Stimulated activated CD8-positive, alpha-beta memory T cell treated with anti-CD3 and anti-CD28 coated beads, Interleukin-7, amount 100 ng/mL, for 24 hours (primary cell): ENCODE data around the gene DDX54.
"Not testable (repeated sequence)": the region's sequence is repeated elsewhere in the genome, so short reads cannot be mapped to it uniquely, and the experiment has no call there.

ENCODE experiments used
- DNase-seq: peaks from one replicate; pipeline ENCODE4 v3.0.0-alpha.2; 2020; ENCODE audit warnings: low read depth

The DDX54 gene

DNA sequence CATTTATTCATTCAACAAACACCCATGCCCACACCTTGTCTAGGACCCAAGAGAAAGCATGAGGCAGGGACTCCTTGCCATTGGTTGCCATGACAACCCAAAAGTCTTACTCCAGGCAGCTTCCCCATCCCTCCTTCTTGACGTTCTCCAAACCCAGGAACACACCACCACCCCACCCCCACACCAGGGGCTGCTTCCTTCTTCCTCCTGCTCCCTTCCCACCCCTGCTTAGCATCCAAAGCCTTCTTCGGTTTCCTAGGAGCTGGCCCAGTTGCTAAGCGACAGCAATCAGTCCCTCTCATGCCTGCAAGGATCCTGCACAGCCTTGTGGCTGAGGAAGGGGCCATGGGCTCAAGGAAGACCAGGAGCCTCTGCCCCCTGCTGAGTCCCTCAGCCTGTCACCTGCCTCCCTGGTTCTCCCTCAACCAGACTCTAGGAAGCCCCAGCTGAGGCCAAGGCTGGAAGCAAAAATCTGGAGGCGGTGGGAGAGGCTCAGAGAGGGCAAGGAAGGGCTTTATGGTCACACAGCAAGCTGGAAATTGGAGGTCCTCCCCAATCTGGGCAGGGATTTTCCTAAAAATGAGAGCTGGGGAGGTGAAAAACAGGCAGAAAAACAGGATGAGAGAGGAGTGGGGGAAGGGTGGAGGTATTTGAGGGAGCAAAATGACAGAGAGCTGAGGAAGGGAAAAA lies 65.2 kb downstream of the DDX54 start:
- DNase-seq, result no peak

DNA sequence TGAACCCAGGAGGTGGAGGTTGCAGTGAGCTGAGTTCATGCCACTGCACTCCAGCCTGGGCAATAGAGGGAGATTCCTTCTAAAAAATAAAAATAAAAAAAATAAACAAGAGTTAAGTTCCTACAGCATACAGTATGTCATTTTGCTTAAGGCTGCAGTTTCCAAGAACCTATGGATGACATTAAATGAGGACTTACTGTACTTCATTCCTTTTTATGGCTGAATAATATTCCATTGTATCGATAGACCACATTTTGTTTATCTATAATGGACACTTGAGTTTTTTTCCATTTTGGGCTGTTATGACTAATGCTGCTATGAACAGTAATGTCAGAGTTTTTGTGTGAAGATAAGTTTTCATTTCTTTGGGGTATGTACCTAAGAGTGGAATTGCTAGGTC lies 67.1 kb downstream of the DDX54 start:
- DNase-seq, result no peak

DNA sequence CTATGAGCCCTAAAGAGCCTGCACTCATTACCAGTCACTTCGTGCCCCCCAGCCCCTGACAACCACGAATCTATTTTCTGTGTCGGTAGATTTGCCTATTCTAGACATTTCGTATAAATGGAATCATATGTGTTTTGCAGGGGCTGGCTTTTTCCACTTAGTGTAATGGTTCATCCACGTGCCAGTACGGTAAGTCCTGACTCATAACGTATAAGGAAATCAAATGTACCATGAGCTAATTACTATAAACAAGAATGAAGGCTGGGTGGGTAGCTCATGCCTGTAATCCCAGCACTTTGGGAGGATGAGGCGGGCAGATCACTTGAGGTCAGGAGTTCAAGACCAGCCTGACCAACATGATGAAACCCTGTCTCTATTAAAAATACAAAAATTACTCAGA lies 67.6 kb downstream of the DDX54 start:
- DNase-seq, result not testable (repeated sequence)

DNA sequence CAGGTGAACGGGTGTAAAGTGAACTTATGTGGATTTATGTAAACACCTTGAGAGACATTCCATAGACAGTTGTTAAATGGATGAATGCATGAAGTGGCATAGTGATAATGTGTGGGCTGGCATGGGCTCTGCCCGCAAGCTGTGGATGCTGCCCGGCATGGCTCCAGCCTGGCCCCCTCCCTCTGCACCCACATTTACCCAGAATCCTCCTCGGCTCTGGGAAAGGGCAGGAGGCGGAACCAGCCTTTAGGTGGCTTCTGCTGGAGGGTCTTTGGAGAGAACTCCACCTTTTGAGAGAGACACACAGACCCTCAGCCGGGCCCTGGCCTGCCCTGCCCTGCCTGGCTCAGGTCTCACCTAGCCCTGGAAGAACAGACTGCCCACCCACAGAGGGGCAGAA lies 68.4 kb downstream of the DDX54 start:
- no peak for DNase-seq

DNA sequence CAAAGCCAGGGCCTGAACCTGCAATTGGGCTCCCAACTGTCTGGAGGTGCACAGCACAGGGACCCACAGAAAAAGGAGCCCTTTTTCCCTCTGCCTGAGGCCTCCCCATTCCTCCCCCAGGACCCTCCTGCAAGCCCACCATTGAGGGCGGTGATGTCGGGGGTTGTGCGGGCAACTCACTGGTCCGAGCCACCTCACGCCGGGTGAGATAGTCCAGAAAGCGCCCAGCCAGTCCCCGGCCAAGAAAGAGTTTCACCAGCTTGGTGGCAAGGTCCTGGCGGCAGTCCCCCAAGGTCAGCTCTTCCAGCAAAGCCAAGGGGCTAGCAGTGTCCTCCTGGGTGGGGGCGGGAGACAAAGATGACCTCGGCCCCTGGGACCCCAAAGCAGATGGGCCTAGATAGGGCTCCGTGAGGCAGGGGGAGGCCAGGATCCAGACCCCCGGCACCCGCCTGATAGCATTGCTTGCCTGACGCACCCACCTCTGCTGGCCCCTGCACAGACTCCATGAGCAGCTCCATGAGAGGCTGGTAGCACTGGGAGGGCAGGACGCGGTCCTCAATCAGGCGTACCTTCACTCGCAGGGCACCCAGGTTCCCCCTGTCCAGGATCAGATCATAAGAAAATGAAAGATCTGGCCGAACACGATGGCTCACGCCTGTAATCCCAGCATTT lies 69.7 kb downstream of the DDX54 start:
- DNase-seq, result no peak

DNA sequence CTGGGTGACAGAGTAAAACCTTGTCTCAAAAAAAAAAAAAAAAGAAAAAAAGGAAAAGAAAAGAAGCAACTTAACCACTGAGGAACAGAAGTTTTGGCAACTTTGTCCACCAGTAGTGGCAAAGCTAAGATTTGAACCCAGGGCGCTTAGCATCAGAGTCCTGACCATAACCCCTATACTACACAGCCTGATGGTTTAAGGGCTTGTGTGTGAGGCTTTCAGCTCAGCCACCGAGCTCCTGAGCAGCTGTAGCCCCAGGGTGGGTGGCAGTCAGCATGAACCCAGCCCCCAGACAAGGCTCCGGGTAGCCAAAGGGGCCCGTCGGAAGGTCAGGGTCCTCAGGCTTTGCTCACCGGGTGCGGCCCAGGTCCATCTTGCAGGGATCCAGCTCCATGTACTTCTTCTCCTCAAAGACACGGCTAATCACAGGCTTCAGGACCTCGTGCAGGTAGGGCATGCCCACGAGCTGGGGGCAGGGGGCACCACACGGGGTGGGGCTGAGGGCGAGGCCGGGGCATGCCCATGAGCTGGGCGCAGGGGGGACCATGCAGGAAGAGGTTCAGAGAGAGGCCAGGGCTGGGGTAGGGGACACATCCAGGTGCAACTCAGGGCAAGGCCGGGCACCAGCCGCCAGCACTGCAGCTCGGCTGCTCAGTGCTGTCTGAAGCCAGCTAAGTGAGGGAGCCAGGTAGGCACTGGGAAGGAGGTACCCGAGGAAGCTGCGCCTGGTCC lies 70.7 kb downstream of the DDX54 start:
- no peak for DNase-seq

DNA sequence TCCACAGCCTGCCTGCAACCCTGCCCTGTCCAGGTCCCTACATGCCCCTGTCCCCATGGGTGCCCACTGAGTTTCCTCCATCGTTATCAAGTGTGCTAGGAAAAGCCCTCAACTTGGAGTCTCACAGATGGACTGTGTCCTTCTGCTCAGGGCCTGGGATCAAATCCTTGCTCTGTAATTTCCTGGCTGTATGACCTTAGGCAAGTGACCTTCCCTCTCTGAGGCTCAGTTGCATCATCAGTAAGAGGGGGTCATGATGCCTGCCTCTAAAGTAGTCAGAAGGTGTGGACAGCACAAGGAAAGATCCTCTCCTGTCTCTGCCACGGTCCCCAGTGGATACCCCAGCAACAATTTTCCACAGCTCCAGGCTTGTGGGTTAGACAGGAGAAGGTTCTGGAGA lies 71.9 kb downstream of the DDX54 start:
- no peak for DNase-seq

DNA sequence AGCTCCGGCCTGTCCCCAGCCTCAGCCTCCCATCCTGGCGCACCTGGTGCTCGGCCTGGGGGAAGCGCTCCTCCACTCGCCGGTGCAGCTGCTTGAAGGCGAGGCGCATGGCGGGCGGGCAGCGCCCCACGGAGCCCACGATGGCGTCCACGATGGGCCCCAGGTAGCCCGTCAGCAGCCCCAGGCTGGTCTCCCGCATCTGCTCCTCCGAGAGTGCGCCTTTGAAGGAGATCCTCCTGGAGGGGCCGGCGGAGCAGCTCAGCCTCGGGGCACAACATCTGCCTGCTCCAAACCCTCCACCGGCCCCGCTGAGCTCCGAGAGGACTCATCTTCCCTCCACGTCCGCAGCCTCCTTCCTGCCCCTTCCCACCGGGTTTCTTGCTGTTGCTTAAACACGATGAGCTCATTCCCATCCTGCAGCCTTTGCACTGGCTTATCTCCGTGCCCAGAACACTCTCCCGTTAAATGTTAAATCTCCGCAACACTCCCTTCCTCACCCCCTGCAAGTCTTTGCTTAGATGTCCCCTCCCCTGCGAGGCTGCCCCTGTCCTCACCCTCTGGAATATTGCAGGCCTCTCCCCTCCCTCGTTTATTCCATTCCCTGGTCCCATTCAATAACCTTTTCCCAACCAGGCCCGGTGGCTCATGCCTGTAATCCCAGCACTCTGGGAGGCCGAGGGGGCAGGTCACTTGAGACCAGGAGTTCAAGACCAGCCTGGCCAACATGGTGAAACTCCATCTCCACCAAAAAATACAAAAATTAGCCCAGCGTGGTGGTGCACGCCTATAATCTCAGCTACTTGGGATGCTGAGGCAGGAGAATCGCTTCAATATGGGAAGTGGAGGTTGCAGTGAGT lies 73.0 kb downstream of the DDX54 start:
- DNase-seq, result no peak

DNA sequence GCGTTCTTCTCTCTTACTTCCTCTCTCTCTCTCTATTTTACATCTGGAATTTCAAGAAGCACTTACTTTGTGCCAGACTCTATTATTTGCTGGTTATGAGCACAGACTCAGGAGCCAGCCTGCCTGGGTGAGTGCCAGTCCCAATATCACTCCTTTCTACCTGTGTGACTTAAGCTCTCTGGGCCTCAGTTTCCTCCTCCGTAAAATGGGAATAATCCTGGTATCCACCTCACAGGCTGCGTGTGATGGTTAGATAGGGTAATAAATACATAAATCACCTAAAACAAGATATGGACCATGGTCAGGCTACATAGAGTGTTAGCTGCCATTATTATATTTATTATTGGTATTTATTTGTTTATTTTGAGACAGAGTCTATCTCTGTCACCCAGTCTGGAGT lies 74.0 kb downstream of the DDX54 start:
- no peak for DNase-seq

DNA sequence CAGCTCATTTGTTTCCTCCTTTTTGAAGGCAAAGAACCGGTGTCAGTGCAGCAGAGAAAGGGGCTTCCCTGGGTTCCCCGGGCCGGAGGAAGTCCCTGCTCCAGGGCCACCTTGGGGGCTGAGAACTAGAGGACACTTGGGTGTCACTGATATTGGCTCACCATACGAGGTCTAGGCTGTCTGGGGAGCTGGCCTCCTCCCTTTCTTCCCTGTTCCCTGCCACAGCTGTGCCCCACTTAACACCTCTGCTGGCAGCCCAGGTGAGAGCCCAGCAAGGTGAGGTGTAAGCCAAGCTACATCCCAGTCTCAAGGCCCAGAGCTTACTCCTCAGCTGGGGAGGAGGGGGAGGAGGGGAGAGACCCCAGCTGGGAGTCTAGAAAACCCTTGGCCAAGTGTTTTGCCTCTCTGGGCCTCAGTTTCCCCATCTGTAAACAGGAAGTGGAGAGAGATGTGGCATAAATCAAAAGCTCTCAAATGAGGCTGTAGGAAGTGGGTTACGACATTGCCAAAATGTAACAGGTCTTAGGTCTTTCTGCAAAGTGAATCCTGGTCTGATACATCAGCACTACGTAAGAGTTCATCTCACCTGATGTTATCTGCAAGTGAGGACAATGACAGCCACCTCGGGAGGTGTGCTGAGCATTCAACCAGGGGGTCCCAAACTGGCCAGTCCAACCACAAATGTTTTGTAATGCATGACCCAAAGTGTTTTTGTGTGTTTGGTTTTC lies 75.2 kb downstream of the DDX54 start:
- no peak for DNase-seq

DNA sequence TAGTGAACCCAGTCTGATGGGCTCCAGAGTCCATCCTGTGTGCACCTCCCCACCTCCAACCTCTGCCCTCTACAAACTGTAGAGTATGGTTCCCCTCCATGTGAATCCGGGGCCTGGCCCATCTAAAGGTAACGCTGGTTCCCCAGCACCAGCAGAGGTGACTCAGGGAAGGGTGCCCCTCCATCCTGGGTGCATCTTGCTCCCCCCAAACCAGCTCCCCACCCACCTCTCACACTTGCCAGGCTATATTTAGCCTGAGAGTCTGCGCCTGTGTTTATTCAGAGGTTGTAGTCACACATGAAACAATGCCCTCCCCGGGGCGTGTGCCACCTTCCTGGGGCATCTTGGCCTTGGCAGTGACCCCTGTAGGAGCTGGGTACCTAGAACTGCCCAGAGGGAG lies 75.9 kb downstream of the DDX54 start:
- no peak for DNase-seq

DNA sequence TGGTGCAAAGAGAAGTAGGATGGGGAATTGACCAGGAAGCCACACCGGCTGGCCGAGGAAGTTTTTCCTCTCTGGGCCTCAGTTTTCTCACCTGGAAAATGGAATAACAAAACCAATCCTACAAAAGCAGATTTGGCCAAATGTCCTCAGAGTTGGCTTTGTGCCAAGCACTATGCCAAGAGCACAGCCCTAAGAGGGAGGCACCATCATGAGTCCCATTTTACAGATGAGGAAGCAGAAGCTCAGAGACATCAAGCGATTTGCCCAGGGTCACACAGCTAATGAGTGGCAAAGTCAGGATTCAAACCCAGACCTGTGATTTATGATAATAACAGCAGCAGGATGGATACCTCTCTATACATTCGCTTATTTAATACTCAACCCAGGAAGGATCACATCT lies 77.0 kb downstream of the DDX54 start:
- no peak for DNase-seq
